Astrocyte of the cerebellum (primary cell): ENCODE measurements around the gene CREB3L1.

ENCODE experiments used
- DNase-seq: peaks from one replicate; pipeline ENCODE4 v3.0.0-alpha.2; 2011; ENCODE audit warnings: low read depth
- H3K4me3 ChIP-seq: 2 replicates; pipeline ENCODE4 v1.5.1; 2011; ENCODE audit warnings: mild to moderate bottlenecking, low read depth, low read length, moderate library complexity
- in situ Hi-C: cut with HindIII; loops from 2 replicates; pipeline ENCODE4 v1.10.0; 2017; ENCODE audit warnings: low sequenced_read_pairs
- TF ChIP-seq, protein P1 (sequence below): IDR thresholded peaks from 2 replicates; pipeline ENCODE4 v1.5.1; 2012; ENCODE audit warnings: low read length, low read depth, moderate library complexity, mild to moderate bottlenecking; ENCODE audit errors: missing control alignments

Gene CREB3L1

DNA sequence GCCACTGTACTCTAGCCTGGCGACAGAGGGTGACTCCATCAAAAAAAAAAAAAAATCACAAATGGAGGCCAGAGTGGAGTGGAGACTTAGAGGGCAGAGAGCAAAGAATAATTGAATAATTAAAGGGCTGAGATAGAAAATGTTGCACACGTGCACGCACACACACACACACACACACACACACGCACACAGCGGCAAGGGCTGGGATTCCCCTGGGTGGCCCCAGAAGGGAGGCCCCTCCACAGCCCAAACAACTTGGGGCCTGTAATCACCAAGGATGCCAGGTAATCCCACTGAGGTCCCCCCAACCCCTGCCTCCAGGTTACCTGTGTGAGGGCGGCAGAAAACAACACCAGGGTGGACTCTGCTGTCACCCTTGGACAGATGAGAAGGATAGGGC is 57.8 kb downstream of the CREB3L1 start:
- DNase-seq: no peak
- in situ Hi-C loops: no loop called here
- TF ChIP-seq, protein P1, sequence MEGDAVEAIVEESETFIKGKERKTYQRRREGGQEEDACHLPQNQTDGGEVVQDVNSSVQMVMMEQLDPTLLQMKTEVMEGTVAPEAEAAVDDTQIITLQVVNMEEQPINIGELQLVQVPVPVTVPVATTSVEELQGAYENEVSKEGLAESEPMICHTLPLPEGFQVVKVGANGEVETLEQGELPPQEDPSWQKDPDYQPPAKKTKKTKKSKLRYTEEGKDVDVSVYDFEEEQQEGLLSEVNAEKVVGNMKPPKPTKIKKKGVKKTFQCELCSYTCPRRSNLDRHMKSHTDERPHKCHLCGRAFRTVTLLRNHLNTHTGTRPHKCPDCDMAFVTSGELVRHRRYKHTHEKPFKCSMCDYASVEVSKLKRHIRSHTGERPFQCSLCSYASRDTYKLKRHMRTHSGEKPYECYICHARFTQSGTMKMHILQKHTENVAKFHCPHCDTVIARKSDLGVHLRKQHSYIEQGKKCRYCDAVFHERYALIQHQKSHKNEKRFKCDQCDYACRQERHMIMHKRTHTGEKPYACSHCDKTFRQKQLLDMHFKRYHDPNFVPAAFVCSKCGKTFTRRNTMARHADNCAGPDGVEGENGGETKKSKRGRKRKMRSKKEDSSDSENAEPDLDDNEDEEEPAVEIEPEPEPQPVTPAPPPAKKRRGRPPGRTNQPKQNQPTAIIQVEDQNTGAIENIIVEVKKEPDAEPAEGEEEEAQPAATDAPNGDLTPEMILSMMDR: no peak
- H3K4me3 ChIP-seq: no peak overlapping the region

DNA sequence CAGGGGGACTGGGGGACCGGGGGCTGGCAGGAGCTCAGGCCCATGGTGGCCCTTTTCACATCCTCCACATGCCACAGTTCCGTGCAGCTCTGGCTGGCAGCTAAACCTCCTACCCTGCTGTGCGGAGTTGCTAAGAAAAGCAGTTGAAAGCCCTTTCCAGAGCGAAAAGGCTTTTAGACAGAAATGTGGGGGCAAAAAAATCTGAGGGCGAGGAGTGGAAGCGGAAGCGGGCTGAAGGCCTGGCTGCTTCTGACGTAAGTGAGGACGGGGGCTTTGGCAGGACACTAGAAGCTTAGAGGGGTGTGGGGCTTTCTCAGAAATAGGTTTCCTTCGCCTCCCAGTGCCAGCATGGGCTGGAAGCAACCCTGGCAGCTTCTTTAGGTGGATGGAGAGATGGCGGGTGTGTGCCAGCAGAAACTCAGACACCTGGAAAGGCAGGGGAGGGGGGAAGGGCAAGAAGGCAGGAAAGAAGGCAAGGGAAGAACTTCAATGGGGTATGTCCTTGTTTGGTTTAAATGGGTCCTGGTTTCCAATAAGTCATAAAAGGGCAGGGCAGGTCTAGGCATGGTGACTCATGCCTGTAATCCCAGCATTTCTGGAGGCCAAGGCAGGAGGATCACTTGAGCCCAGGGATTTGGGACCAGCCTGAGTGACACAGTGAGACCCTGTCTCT is 58.6 kb downstream of the CREB3L1 start:
- no peak overlapping the region for H3K4me3 ChIP-seq
- in situ Hi-C loops: no loop called here

DNA sequence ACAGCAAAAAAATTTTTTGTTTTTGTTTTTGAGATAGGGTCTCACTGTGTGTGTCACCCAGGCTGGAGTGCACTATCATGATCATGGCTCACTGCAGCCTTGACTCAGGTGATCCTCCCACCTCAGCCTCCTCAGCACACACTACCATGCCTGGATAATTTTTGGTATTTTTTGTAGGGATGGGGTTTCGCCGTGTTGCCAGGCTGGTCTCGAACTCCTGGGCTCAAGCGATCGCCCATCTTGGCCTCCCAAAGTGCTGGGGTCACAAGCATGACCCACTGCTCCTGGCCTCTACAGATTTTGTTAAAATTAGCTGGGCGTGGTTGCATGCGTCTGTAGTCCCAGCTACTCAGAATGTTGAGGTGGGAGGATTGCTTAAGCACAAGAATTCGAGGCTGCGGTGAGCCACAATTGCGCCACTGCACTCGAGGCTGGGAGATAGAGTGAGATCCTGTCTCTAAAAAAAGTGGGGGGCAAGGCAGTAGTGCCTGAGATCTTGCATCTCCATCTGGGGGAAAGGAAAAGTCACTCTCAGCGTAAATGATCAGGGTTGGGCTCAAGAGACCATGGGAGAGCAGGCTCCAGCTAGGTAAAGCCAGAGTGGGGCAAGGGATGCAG is 59.2 kb downstream of the CREB3L1 start:
- no peak overlapping the region for H3K4me3 ChIP-seq
- in situ Hi-C loops: no loop called here
- no peak for DNase-seq

More for the DNA sequence above, 58.6 kb downstream of the CREB3L1 start:
- TF ChIP-seq, protein P1: no peak
- peak; percentile 11 for DNase-seq

DNA sequence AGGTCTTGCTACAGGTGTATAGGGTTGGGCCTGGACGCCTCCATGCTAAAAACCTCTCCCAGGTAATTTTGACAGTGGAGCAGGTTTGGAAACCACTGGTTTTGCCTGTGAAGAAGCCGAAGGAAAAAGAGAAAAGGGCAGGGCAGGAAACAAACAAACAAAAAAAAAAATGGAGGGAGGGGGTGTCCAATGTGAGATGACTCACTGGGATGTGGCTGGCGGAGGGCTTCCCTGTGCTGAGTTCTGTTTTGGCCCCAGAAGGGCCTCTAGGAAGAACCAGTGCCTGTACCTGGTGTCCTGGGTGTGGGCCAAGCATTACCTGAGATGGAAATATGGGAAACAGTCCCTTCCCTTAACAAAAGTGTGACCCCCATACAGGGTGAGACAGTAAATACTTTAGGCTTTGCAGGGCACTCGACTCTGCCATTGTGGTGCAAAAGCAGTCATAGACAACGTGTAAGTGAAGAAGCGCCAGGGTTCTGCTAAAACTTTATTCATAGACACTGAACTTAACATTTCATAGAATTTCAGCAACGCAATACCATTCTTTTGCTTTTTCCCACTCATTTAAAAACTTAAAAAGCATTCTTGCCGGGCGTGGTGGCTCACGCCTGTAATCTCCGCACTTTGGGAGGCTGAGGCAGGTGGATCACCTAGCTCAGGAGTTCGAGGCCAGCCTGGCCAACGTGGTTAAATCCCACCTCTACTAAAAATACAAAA is 60.3 kb downstream of the CREB3L1 start:
- in situ Hi-C loops: no loop called here
- no peak overlapping the region for H3K4me3 ChIP-seq
- DNase-seq: no peak
- TF ChIP-seq, protein P1: no peak

More for the DNA sequence above, 59.2 kb downstream of the CREB3L1 start:
- TF ChIP-seq, protein P1: no peak

DNA sequence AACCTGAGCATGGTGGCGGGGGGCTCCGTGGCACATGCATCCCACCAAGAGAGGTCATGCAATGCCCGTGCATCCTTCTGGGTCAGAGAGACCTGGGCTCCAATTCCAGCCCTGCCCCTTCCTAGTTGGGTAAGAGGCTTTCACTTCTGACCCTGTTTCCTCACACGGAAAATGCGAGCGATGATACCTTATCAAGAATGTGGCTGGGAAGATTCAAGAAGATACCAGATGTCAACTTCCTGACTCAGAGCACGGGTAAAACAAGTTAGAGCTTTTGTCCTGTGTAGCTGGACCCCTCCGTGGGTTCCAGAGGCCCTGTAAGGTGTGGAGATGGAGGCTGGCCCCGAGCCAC is 61.1 kb downstream of the CREB3L1 start:
- in situ Hi-C loops: no loop called here
- DNase-seq: no peak
- TF ChIP-seq, protein P1: no peak
- no peak overlapping the region for H3K4me3 ChIP-seq

DNA sequence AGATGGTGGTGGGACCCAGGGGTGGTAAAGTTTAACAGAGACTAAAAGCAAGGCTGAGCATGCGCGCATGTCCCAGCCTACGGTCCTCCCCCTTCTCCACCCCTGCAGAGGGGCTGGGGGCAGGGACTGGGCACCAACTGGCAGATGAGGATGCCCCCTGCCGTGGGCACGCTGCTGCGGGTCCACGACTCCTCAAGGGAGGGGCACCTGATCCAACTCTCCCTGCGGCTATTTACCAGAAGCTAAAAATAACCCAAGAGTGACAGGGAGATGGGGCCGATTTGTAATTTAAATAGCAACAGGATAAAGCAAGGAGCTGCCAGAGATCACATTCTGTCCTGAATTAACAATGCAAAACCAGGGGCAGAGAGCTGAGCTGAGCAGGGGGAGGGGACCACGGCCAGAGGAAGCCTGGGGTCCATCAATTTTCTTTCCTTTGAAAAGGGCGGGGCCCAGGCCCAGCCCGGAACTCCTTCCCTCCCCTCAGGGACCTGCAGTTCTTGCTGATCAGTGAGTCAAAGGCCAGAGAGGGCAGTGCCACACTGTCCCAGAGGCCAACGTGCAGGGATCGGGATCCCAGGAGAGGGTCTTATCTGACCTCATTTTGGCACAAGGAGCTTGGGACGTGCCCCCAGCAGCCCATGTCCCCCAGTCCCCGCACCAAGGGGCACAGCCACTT is 61.7 kb downstream of the CREB3L1 start:
- TF ChIP-seq, protein P1: no peak
- in situ Hi-C loops: no loop called here
- H3K4me3 ChIP-seq: no peak overlapping the region
- no peak for DNase-seq
